Panc1 (cell line): ENCODE measurements around the gene EP400. TPM values are rescaled to one million over a fixed set of nuclear protein-coding genes. Genes with fewer than 3 reads are reported as not detected.

ENCODE experiments used
- ATAC-seq: fragments of 200-7000 bp; cut with Tn5 transposase; 2 replicates; pipeline ENCODE4 v1.9.1; 2020; ENCODE audit warnings: mild to moderate bottlenecking, moderate library complexity
- BruUV-seq: library from RNA; stranded (reverse); fragments of 400-500 nt; replicated peaks from 2 replicates; lab custom pipeline; 2021; lab: Mats Ljungman, UMichigan
- CTCF ChIA-PET: fragments of 300-600 bp; sonication (Branson Sonifier 250); formaldehyde crosslinking; loops from one replicate; lab custom pipeline; 2022; ENCODE audit warnings: antibody characterized with exemption; lab: Charles Lee
- POLR2A ChIA-PET: fragments of 300-600 bp; sonication (Branson Sonifier 250); formaldehyde crosslinking; loops from one replicate; lab custom pipeline; 2022; ENCODE audit warnings: antibody characterized with exemption; lab: Charles Lee
- DNase-seq: peaks from one replicate; pipeline ENCODE4 v3.0.0-alpha.2; 2010; ENCODE audit warnings: low read depth, low spot score
- H3K27ac ChIP-seq: 2 replicates; pipeline ENCODE4 v1.5.1; 2011; ENCODE audit warnings: mild to moderate bottlenecking, low read length, inconsistent platforms
- H3K27me3 ChIP-seq: fragments of 200-500 bp; sonication (Bioruptor generic); 2 replicates; pipeline ENCODE4 v1.6.0; 2014; ENCODE audit warnings: low read length, inconsistent platforms; ENCODE audit not compliant: control insufficient read depth, insufficient read depth
- H3K36me3 ChIP-seq: fragments of 200-500 bp; sonication (Bioruptor generic); 2 replicates; pipeline ENCODE4 v1.5.1; 2014; ENCODE audit warnings: inconsistent platforms, mild to moderate bottlenecking, low read length, moderate library complexity; ENCODE audit not compliant: control insufficient read depth, insufficient read depth
- H3K4me1 ChIP-seq: 2 replicates; pipeline ENCODE4 v1.5.1; 2011; ENCODE audit warnings: inconsistent platforms, mild to moderate bottlenecking, low read length, moderate library complexity; ENCODE audit not compliant: control insufficient read depth, insufficient read depth
- H3K4me3 ChIP-seq, 2 experiments: 2 replicates each; pipeline ENCODE4 v1.5.1; 2011 to 2012; ENCODE audit warnings: low read depth in 2 of 2, low read length in 2 of 2, mild to moderate bottlenecking in 2 of 2, inconsistent platforms in 1 of 2, moderate library complexity in 1 of 2
- H3K9me3 ChIP-seq: fragments of 200-500 bp; sonication (Bioruptor generic); 2 replicates; pipeline ENCODE4 v1.5.1; 2014; ENCODE audit warnings: low read depth, mild to moderate bottlenecking, inconsistent platforms, low read length, moderate library complexity; ENCODE audit not compliant: control insufficient read depth, insufficient read depth
- POLR2AphosphoS5 ChIP-seq: IDR thresholded peaks from 2 replicates; pipeline ENCODE4 v1.6.1; 2012; ENCODE audit warnings: mild to moderate bottlenecking, low read depth, low read length, moderate library complexity
- REST ChIP-seq, 2 experiments: IDR thresholded peaks; 2 replicates each; pipeline ENCODE4 v1.6.1; 2011 to 2012; ENCODE audit warnings: low read depth in 2 of 2, control low read depth in 1 of 2, low read length in 1 of 2, mild to moderate bottlenecking in 1 of 2, moderate library complexity in 1 of 2; ENCODE audit not compliant: insufficient read depth in 1 of 2
- SIN3A ChIP-seq: IDR thresholded peaks from 2 replicates; pipeline ENCODE4 v1.6.1; 2012; ENCODE audit warnings: low read depth, mild to moderate bottlenecking, low read length, moderate library complexity, borderline replicate concordance; ENCODE audit not compliant: insufficient read depth
- TCF7L2 ChIP-seq: IDR thresholded peaks from 2 replicates; pipeline ENCODE4 v1.6.1; 2011; ENCODE audit warnings: mild to moderate bottlenecking, low read depth, low read length, inconsistent platforms
- in situ Hi-C: cut with HindIII; loops from 2 replicates; pipeline ENCODE4 v1.10.0; 2016; ENCODE audit warnings: low sequenced_read_pairs, low pct_unique_long_range_greater_than_20kb
- intact Hi-C: fragments of 100-400 bp; cut with micrococcal nuclease; formaldehyde crosslinking; loops from one replicate; pipeline ENCODE4 v1.10.0; 2022; ENCODE audit not compliant: unreplicated experiment
- total RNA-seq: library from RNA; stranded (reverse); gene quantifications from one replicate; pipeline ENCODE4 v1.2.1, GENCODE V29; 2021; ENCODE audit not compliant: unreplicated experiment
- TF ChIP-seq, protein P1 (sequence below): fragments of 450-650 bp; IDR thresholded peaks from 2 replicates; pipeline ENCODE4 v1.5.1; 2017; ENCODE audit warnings: mild to moderate bottlenecking

The EP400 gene
- total RNA-seq, 1 experiment from 2014 or later = 59.4 TPM

GRCh38 chr12:132071830-132072384 lies 122.2 kb downstream of the EP400 start:
- DNase-seq = no peak
- no peak overlapping the region for H3K27ac ChIP-seq
- in situ Hi-C loops = no loop called here
- CTCF ChIA-PET = no interaction called here
- intact Hi-C loops = no loop called here
- TF ChIP-seq REST (IDR thresholded peaks at IDR 0.05; ENCODE audit: insufficient read depth in 1 of 2, low read depth in 2 of 2, low read length in 1 of 2) (no peak), POLR2AphosphoS5 (no peak)
- BruUV-seq = no TSS peak
- peaks cover 12% of the 10 kb centered on the region; the same call in 1 of the 2 replicates for H3K36me3 ChIP-seq
- no peaks in the 10 kb centered on the region for H3K4me1 ChIP-seq
- H3K4me3 ChIP-seq = no peak overlapping the region
- H3K27me3 ChIP-seq = no peaks in the 10 kb centered on the region
- no peak for ATAC-seq
- POLR2A ChIA-PET = interaction anchor here (0.6 kb wide), 1 partner anchor 147 kb away, joined by 4 read pairs; no protein-coding TSS in a partner anchor
- H3K9me3 ChIP-seq = no peaks in the 10 kb centered on the region

GRCh38 chr12:132074216-132074615 lies 124.5 kb downstream of the EP400 start:
- ChIA-PET CTCF (interaction anchor here (0.6 kb wide), 1 partner anchor 356 kb away, joined by 4 read pairs; no protein-coding TSS in a partner anchor), POLR2A (no interaction called here)
- no peak for ATAC-seq
- no peak for DNase-seq
- BruUV-seq = no TSS peak
- TF ChIP-seq POLR2AphosphoS5 (no peak), REST (IDR thresholded peaks at IDR 0.05; ENCODE audit: insufficient read depth in 1 of 2, low read depth in 2 of 2, low read length in 1 of 2) (no peak), TCF7L2 (no peak), SIN3A (no peak)
- TF ChIP-seq, protein P1, sequence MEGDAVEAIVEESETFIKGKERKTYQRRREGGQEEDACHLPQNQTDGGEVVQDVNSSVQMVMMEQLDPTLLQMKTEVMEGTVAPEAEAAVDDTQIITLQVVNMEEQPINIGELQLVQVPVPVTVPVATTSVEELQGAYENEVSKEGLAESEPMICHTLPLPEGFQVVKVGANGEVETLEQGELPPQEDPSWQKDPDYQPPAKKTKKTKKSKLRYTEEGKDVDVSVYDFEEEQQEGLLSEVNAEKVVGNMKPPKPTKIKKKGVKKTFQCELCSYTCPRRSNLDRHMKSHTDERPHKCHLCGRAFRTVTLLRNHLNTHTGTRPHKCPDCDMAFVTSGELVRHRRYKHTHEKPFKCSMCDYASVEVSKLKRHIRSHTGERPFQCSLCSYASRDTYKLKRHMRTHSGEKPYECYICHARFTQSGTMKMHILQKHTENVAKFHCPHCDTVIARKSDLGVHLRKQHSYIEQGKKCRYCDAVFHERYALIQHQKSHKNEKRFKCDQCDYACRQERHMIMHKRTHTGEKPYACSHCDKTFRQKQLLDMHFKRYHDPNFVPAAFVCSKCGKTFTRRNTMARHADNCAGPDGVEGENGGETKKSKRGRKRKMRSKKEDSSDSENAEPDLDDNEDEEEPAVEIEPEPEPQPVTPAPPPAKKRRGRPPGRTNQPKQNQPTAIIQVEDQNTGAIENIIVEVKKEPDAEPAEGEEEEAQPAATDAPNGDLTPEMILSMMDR = no peak
- intact Hi-C loops = no loop called here
- Histone ChIP-seq H3K27me3 (no peaks in the 10 kb centered on the region), H3K4me1 (no peaks in the 10 kb centered on the region), H3K4me3 (no peak overlapping the region), H3K27ac (no peak overlapping the region), H3K9me3 (no peaks in the 10 kb centered on the region), H3K36me3 (peaks cover 16% of the 10 kb centered on the region; the same call in 1 of the 2 replicates)
- in situ Hi-C loops = no loop called here
